GM13976 (cell line): ENCODE measurements around the gene ZNF329.

ENCODE experiments used
- DNase-seq: peaks from one replicate; pipeline ENCODE4 v3.0.0; 2012; ENCODE audit warnings: low spot score
- CTCF ChIP-seq: IDR thresholded peaks from 2 replicates; pipeline ENCODE4 v1.5.1; 2012; ENCODE audit warnings: borderline replicate concordance, mild to moderate bottlenecking; ENCODE audit not compliant: insufficient read depth; ENCODE audit errors: extremely low read depth, missing control alignments, control extremely low read depth
- in situ Hi-C: fragments of 300-500 bp; cut with MboI; formaldehyde crosslinking; loops from one replicate; pipeline ENCODE4 v1.12.0; 2022; ENCODE audit warnings: low sequenced_read_pairs, mixed read lengths, inconsistent platforms; ENCODE audit not compliant: unreplicated experiment

ZNF329 gene

GRCh38 chr19:58150328-58150921 is at the start of gene ZNF329:
Gene ZNF329 (minus strand): TSS chr19:58150789. CDS start chr19:58129503, 21,286 bp downstream.
- TF ChIP-seq CTCF = no peak
- peak; percentile 94 for DNase-seq
- in situ Hi-C loops = no loop called here

DNA sequence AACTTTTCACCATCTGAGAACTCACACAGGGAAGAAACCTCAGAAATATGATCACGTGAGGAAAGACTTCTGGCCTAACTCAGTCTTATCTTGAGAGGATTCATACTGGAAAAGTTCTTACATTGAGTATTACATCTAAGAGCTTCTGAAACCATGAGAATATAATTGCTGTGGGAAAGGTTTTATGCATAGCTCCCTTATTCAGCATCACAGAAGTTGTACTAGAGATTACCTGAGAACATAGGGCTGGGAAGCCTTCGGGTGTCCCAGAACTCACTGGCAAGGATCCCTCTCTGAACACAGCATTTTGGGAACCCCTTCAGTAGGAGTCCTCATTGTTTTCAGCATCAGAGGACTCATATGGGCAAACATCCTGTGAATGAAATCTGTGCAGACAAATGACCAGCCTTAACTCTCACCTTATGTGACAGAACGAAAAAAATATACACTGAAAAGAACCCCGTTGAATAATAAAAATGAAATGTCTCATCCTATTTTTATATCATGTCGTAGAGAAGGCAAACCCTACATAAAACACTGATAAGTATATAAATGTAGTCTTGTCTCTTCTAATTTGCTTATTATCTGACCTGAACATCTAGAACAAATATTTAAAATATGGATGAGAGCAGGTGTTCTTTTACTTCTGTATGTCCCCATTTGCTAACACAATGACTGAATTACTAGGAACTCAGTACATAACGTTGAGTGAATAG is 46.5 kb upstream of the ZNF329 start:
- TF ChIP-seq CTCF = no peak
- DNase-seq = no peak
- in situ Hi-C loops = no loop called here

DNA sequence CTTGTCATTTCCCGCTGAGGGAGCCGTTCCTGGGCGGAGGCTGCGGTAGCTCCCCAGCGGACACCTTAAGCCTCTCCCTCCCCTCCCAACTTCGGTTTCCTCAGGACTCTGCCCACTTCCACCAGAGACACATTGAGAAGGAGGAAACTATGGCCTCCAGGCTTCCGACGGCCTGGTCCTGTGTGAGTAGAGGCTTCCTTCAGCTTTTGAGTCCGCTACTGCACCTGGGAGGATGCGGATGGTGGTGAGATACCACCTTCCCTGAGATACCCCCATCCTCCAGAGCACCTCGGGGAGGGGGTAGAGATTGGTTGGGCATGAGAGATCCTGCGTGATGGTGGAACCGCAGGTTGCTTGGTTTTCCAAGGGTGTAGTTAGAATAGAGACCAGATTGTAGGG is 33.2 kb upstream of the ZNF329 start:
- DNase-seq = no peak
- in situ Hi-C loops = no loop called here
- no peak for TF ChIP-seq CTCF

DNA sequence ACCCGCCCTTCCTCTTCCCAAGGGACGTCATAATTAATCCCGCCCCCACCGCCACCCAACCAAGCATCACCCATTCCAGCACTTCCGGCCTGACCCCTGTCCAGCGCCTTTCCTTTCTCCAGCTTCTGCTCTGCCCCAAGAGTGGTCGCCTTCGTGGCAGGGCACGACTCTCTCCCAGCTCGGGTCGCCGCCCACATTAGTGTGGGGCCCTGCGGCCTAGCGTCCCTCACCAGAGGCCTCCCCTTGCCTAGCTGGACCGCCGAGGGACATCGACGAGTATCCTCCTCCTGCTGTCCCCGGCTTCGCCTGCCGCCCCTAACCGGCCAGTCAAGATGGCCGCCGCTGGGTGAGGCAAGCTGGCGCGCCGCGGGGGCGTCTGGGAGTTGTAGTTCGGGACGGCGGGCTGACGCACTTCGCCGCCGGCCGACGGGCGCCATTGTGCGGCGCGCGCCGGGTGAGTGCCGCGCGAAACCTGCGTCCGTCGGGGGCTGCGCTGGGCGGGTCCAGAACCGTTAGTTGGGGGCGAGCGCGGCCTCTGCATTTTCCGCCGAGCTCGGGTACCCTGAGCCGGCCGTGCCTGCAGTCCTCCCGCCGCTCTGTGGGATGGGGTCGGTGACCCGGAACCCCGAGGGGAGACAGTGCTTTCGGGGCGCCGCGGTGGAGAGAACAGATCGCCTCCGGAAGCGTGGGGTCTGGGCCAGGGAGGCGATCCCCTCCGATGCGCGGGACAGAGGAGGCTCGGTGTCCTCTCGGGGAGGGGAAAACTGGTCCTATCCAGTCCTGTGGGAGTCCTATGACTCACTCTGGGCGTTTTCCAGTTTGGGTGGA is 32.6 kb upstream of the ZNF329 start, which contains the start of gene ZNF274:
Gene ZNF274, plus strand, starts transcription at position 73 of the 828 bp plus-strand sequence. CDS start 905 bp downstream, outside the sequence.
- no peak for TF ChIP-seq CTCF
- in situ Hi-C loops = no loop called here
- DNase-seq = peak; percentile 97

- no peak for TF ChIP-seq CTCF
- in situ Hi-C loops = no loop called here
- DNase-seq = peak; percentile 96
These were observed 32.0 kb upstream of the ZNF329 start for GRCh38 chr19:58182577-58182988.

DNA sequence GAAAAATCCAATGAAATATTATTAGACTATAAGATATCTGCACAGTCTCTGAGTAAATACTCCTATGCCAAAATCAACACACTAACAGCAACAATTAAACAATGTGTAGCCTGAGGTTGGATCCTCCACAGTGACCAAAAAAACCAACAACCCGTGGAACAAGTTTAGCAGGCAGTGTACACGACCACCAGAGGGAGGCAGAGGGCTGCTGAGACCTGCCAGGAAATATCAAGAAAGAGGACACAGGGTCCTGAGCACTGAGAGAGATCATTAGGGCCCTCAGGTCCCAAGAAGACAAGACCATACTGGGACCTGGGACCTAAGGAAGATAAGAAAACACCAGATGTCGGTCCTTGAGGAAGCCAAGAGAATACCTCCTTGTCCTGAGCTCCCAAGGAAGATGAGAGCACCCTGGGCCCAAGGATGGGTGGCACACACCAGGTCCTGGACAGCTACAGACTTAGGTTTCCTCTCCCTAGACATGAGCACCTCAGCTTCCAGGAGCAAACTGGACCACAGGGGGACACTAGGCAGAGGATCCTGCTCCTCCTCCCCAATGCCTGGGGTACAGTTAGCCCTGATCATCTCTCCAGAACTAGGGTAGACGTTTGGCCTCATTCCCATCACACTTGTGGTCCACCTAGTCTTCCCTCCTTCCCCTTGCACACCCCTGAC is 31.4 kb upstream of the ZNF329 start:
- in situ Hi-C loops = no loop called here
- DNase-seq = peak; percentile 44

More for the DNA sequence above, 31.4 kb upstream of the ZNF329 start:
- TF ChIP-seq CTCF = peak; percentile 39
